DOHH2 (cell line): Measurements from ENCODE around the gene NKIRAS1.

Experiments
- EZH2phosphoT487 ChIP-seq: fragments of 200-600 bp; sonication (generic); IDR thresholded peaks from 2 replicates; pipeline ENCODE4 v1.6.1; 2017; ENCODE audit warnings: borderline replicate concordance, mild to moderate bottlenecking, antibody characterized with exemption, low read length, moderate library complexity, mixed read lengths
- TF ChIP-seq, protein P1 (sequence below): fragments of 200-600 bp; sonication (generic); IDR thresholded peaks from one replicate; pipeline ENCODE4 v1.5.1; 2014; ENCODE audit warnings: antibody characterized with exemption, mild to moderate bottlenecking, low read depth, low read length; ENCODE audit not compliant: poor library complexity, severe bottlenecking

DNA sequence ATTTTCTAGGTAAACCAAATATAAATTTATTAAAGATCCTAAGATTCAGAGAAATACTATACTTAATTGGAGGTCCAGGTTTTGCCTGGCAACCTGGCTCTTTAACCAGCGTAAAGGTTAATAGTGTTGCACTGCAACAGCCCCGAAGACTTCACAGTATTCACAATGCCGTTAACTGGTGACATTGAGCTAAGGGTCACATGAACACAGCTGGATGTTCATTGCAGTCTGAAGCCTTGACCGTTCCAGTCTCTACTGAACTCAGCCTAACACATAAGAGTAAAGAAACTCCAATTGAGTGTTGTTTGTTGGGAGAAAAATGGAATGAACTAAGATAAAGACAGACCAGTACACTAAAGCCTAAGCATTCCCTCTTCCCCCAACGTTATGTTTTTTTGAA is 26.8 kb downstream of the NKIRAS1 start:
- TF ChIP-seq EZH2phosphoT487 = no peak
- TF ChIP-seq, protein P1, sequence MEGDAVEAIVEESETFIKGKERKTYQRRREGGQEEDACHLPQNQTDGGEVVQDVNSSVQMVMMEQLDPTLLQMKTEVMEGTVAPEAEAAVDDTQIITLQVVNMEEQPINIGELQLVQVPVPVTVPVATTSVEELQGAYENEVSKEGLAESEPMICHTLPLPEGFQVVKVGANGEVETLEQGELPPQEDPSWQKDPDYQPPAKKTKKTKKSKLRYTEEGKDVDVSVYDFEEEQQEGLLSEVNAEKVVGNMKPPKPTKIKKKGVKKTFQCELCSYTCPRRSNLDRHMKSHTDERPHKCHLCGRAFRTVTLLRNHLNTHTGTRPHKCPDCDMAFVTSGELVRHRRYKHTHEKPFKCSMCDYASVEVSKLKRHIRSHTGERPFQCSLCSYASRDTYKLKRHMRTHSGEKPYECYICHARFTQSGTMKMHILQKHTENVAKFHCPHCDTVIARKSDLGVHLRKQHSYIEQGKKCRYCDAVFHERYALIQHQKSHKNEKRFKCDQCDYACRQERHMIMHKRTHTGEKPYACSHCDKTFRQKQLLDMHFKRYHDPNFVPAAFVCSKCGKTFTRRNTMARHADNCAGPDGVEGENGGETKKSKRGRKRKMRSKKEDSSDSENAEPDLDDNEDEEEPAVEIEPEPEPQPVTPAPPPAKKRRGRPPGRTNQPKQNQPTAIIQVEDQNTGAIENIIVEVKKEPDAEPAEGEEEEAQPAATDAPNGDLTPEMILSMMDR = no peak
